HepG2 (cell line): ENCODE data around the gene ADM. TPM values are rescaled to one million over a fixed set of nuclear protein-coding genes. Genes with fewer than 3 reads are reported as not detected.

Experiments used
- ATAC-seq: fragments of 200-7000 bp; cut with Tn5 transposase; 3 replicates; pipeline ENCODE4 v1.9.1; 2020; ENCODE audit warnings: mild to moderate bottlenecking, moderate library complexity
- BruUV-seq: library from RNA; stranded (reverse); fragments of 400-500 nt; replicated peaks from 2 replicates; lab custom pipeline; 2021; lab: Mats Ljungman, UMichigan
- CTCF ChIA-PET: fragments of 300-600 bp; formaldehyde crosslinking; extraction: SDS; loops from one replicate; lab custom pipeline; 2021; ENCODE audit warnings: low total read pairs, inconsistent platforms, low intra/inter-chr PET ratio; lab: Yijun Ruan, JAX
- POLR2A ChIA-PET: fragments of 350-600 bp; sonication (Branson Sonifier 250); formaldehyde crosslinking; loops from one replicate; lab custom pipeline; 2020; ENCODE audit warnings: antibody characterized with exemption, inconsistent platforms; lab: Yijun Ruan, JAX
- DNase-seq: peaks from one replicate; pipeline ENCODE4 v3.0.0-alpha.2; 2015; ENCODE audit warnings: low spot score
- FAIRE-seq: peaks from 3 replicates; lab custom pipeline; 2011; peaks lifted over from hg19 to GRCh38; lab: Jason Lieb, UNC
- H2AFZ ChIP-seq: one replicate; pipeline ENCODE4 v1.6.1; 2011; ENCODE audit warnings: low read length, inconsistent platforms
- H3K27ac ChIP-seq: fragments of 300-600 bp; 3 replicates; pipeline ENCODE4 v1.8.0; 2011; ENCODE audit warnings: mixed run types, mild to moderate bottlenecking, mixed read lengths, low read length, inconsistent platforms; ENCODE audit not compliant: insufficient read depth; ENCODE audit errors: extremely low read length
- H3K27me3 ChIP-seq, 2 experiments: fragments of 200-600 bp in 1 of 2; 2 replicates in 1 of 2; 3 replicates in 1 of 2; pipeline versions ENCODE4 v1.6.0 to v1.8.0; 2011; ENCODE audit warnings: low read length in 2 of 2, mild to moderate bottlenecking in 2 of 2, moderate library complexity in 2 of 2, inconsistent platforms in 1 of 2; ENCODE audit not compliant: insufficient read depth in 2 of 2, control insufficient read depth in 1 of 2
- H3K36me3 ChIP-seq, 2 experiments: fragments of 200-600 bp in 1 of 2; replicated peaks in 1 of 2; 2 replicates in 1 of 2; 3 replicates in 1 of 2; pipeline versions ENCODE4 v1.5.1 to v1.8.0; 2011; ENCODE audit warnings: low read length in 2 of 2, inconsistent platforms in 1 of 2; ENCODE audit not compliant: insufficient read depth in 2 of 2, control insufficient read depth in 1 of 2
- H3K4me1 ChIP-seq: 2 replicates; pipeline ENCODE4 v1.5.1; 2012; ENCODE audit warnings: low read length, inconsistent platforms; ENCODE audit not compliant: insufficient read depth
- H3K4me2 ChIP-seq: 2 replicates; pipeline ENCODE4 v1.6.0; 2011; ENCODE audit warnings: low read depth, low read length, inconsistent platforms
- H3K4me3 ChIP-seq, 3 experiments: fragments of 200-600 bp in 1 of 3; sonication (generic), shearing (Covaris generic) in 1 of 3; replicated peaks in 1 of 3; 2 replicates each; pipeline ENCODE4 v1.5.1; 2011 to 2016; ENCODE audit warnings: low read length in 3 of 3, inconsistent platforms in 2 of 3, low read depth in 2 of 3, mild to moderate bottlenecking in 2 of 3, control low read depth in 1 of 3, mixed read lengths in 1 of 3; ENCODE audit not compliant: insufficient read depth in 1 of 3
- H3K79me2 ChIP-seq: one replicate; pipeline ENCODE4 v1.6.1; 2011; ENCODE audit warnings: low read length, inconsistent platforms; ENCODE audit not compliant: insufficient read depth
- H3K9ac ChIP-seq: 2 replicates; pipeline ENCODE4 v1.6.0; 2011; ENCODE audit warnings: mild to moderate bottlenecking, low read depth, low read length, inconsistent platforms; ENCODE audit not compliant: insufficient read depth
- H3K9me3 ChIP-seq: 2 replicates; pipeline ENCODE4 v1.5.1; 2012; ENCODE audit warnings: mild to moderate bottlenecking, low read length
- H4K20me1 ChIP-seq: 2 replicates; pipeline ENCODE4 v1.6.0; 2011; ENCODE audit warnings: inconsistent platforms, mild to moderate bottlenecking, low read length, moderate library complexity; ENCODE audit not compliant: insufficient read depth
- ARNTL ChIP-seq: sonication (generic); formaldehyde crosslinking; IDR thresholded peaks from 2 replicates; pipeline ENCODE4 v1.4.0; 2020; ENCODE audit warnings: mild to moderate bottlenecking, missing genetic modification reagents
- POLR2AphosphoS2 ChIP-seq: IDR thresholded peaks from 2 replicates; pipeline ENCODE4 v1.6.1; 2011; ENCODE audit warnings: low read depth, low read length, improper control_type of control experiment
- ZBTB7B ChIP-seq: sonication (generic); formaldehyde crosslinking; IDR thresholded peaks from 2 replicates; pipeline ENCODE4 v1.4.0; 2020; ENCODE audit warnings: missing genetic modification reagents
- ZFP36L1 ChIP-seq: sonication (generic); formaldehyde crosslinking; IDR thresholded peaks from 2 replicates; pipeline ENCODE4 v1.8.0; 2022; ENCODE audit warnings: mild to moderate bottlenecking, missing genetic modification reagents, moderate library complexity
- WGBS: methylation state at CpG from one replicate; pipeline ENCODE4 v1.1.6; 2017; ENCODE audit warnings: low lambda C conversion rate; 5-methylcytosine and 5-hydroxymethylcytosine counted together
- in situ Hi-C: cut with HindIII; loops from 2 replicates; pipeline ENCODE4 v1.10.0; 2017; ENCODE audit warnings: low pct_unique_long_range_greater_than_20kb; ENCODE audit not compliant: extremely low pct_ligation_motif_present
- intact Hi-C: fragments of 100-400 bp; cut with micrococcal nuclease; formaldehyde crosslinking; loops from one replicate; pipeline ENCODE4 v1.10.0; 2022; ENCODE audit not compliant: unreplicated experiment
- polyA plus RNA-seq, 8 experiments: library from polyadenylated mRNA; depleted of rRNA in 3 of 8; stranded (reverse) in 7 of 8; unstranded in 1 of 8; fragments of >200 nt; fragmentation: Illumina TruSeq in 4 of 8; extraction: Trizol in 4 of 8; gene quantifications; 2 replicates each; pipeline versions ENCODE4 v1.2.1 to v1.2.3, GENCODE V29; 2011 to 2016; ENCODE audit warnings: low read depth in 4 of 8, missing spikeins in 1 of 8, mixed read lengths in 1 of 8; ENCODE audit not compliant: insufficient read depth in 1 of 8
- total RNA-seq, 5 experiments: library from RNA; depleted of rRNA; stranded (reverse); fragments of >200 nt; fragmentation: Illumina TruSeq; extraction: Trizol; gene quantifications; 2 replicates each; pipeline ENCODE4 v1.2.3, GENCODE V29; 2016; ENCODE audit warnings: low read depth in 1 of 5
- TF ChIP-seq, protein P1 (sequence below), 2 experiments: fragments of 450-650 bp in 1 of 2; sonication (generic) in 1 of 2; formaldehyde crosslinking in 1 of 2; IDR thresholded peaks; 2 replicates each; pipeline versions ENCODE4 v1.6.1 to v1.8.0; 2016 to 2022; ENCODE audit warnings: antibody characterized with exemption in 1 of 2, mild to moderate bottlenecking in 1 of 2, missing genetic modification reagents in 1 of 2

Gene ADM
- total and polyA plus RNA-seq, 2 of the 13 experiments (the other 11 are each of a cell fraction or from before 2014, with no cell fraction given), result 10.7 to 26.1 TPM

DNA sequence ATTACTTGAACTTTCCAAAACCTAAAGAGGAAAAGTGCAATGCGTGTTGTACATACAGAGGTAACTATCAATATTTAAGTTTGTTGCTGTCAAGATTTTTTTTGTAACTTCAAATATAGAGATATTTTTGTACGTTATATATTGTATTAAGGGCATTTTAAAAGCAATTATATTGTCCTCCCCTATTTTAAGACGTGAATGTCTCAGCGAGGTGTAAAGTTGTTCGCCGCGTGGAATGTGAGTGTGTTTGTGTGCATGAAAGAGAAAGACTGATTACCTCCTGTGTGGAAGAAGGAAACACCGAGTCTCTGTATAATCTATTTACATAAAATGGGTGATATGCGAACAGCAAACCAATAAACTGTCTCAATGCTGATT, 2.1 kb downstream of the ADM start:
- Histone ChIP-seq H3K27ac (peak overlapping the region; percentile 69), H3K4me2 (peak overlapping the region; percentile 98), H3K79me2 (peaks cover 30% of the 10 kb centered on the region), H3K36me3 (no peaks in the 10 kb centered on the region), H3K4me1 (peaks cover 49% of the 10 kb centered on the region), H3K9me3 (no peaks in the 10 kb centered on the region), H3K9ac (peak overlapping the region; percentile 81), H2AFZ (no peak overlapping the region), H4K20me1 (no peaks in the 10 kb centered on the region; the same call in 1 of the 2 replicates), H3K27me3 (no peaks in the 10 kb centered on the region; a peak in 1 of 5 replicates), H3K4me3 (peak overlapping the region; percentile 79 to 88 (median 82))
- DNase-seq, result no peak
- ChIA-PET CTCF (interaction anchor here (0.8 to 3.0 kb wide), 3 partner anchors 16 to 549 kb away, joined by 3 to 28 read pairs (median 16); no protein-coding TSS in a partner anchor), POLR2A (interaction anchor here (1.4 to 3.0 kb wide), 3 partner anchors 19 to 548 kb away, joined by 3 to 17 read pairs (median 10); no protein-coding TSS in a partner anchor)
- no TSS peak for BruUV-seq
- ATAC-seq, result no peak
- in situ Hi-C loops (loop anchor here (5.0 to 10.0 kb wide), 3 partner anchors 60 to 332 kb away; no protein-coding TSS in a partner anchor), intact Hi-C loops (loop anchor here (5.0 kb wide), 4 partner anchors 335 to 845 kb away; partner anchors contain the start of gene ZNF143)
- no peak for FAIRE-seq
- WGBS, result 63% methylated on average over 9 of the region's 9 CpGs
- TF ChIP-seq POLR2AphosphoS2 (0 out of 2 replicates have a peak, but pooled peaks have one; percentile 28), ARNTL (no peak)
- TF ChIP-seq, all 625 proteins: peak for 1

- Histone ChIP-seq H2AFZ (no peak overlapping the region), H3K27ac (peak overlapping the region; percentile 69), H3K36me3 (no peaks in the 10 kb centered on the region), H3K4me1 (peaks cover 45% of the 10 kb centered on the region), H3K9ac (peak overlapping the region; percentile 81), H3K9me3 (no peaks in the 10 kb centered on the region), H3K4me2 (peak overlapping the region; percentile 98), H4K20me1 (no peaks in the 10 kb centered on the region; the same call in 1 of the 2 replicates), H3K79me2 (peaks cover 25% of the 10 kb centered on the region), H3K4me3 (peak overlapping the region; percentile 79 to 88 (median 82)), H3K27me3 (no peaks in the 10 kb centered on the region; a peak in 1 of 5 replicates)
- FAIRE-seq (no peak), DNase-seq (peak; percentile 71), ATAC-seq (peak; percentile 62)
- no TSS peak for BruUV-seq
- ChIA-PET POLR2A (interaction anchor here (0.6 to 3.0 kb wide), 8 partner anchors 10 to 549 kb away, joined by 3 to 17 read pairs (median 3); no protein-coding TSS in a partner anchor), CTCF (interaction anchor here (0.8 to 3.0 kb wide), 4 partner anchors 15 to 549 kb away, joined by 3 to 28 read pairs (median 14); no protein-coding TSS in a partner anchor)
- intact Hi-C loops (loop anchor here (1.0 to 5.0 kb wide), 6 partner anchors 15 to 845 kb away; partner anchors contain the start of gene ZNF143), in situ Hi-C loops (loop anchor here (5.0 to 10.0 kb wide), 3 partner anchors 60 to 333 kb away; no protein-coding TSS in a partner anchor)
- WGBS, result 21% methylated on average over 54 of the region's 62 CpGs
- TF ChIP-seq ZBTB7B (CRISPR knock-in tag) (peak; percentile 37; the same call in 1 of the 2 replicates), ZFP36L1 (CRISPR knock-in tag) (peak; percentile 73; the same call in 1 of the 2 replicates)
- TF ChIP-seq, protein P1, sequence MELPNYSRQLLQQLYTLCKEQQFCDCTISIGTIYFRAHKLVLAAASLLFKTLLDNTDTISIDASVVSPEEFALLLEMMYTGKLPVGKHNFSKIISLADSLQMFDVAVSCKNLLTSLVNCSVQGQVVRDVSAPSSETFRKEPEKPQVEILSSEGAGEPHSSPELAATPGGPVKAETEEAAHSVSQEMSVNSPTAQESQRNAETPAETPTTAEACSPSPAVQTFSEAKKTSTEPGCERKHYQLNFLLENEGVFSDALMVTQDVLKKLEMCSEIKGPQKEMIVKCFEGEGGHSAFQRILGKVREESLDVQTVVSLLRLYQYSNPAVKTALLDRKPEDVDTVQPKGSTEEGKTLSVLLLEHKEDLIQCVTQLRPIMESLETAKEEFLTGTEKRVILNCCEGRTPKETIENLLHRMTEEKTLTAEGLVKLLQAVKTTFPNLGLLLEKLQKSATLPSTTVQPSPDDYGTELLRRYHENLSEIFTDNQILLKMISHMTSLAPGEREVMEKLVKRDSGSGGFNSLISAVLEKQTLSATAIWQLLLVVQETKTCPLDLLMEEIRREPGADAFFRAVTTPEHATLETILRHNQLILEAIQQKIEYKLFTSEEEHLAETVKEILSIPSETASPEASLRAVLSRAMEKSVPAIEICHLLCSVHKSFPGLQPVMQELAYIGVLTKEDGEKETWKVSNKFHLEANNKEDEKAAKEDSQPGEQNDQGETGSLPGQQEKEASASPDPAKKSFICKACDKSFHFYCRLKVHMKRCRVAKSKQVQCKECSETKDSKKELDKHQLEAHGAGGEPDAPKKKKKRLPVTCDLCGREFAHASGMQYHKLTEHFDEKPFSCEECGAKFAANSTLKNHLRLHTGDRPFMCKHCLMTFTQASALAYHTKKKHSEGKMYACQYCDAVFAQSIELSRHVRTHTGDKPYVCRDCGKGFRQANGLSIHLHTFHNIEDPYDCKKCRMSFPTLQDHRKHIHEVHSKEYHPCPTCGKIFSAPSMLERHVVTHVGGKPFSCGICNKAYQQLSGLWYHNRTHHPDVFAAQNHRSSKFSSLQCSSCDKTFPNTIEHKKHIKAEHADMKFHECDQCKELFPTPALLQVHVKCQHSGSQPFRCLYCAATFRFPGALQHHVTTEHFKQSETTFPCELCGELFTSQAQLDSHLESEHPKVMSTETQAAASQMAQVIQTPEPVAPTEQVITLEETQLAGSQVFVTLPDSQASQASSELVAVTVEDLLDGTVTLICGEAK (IDR thresholded peaks at IDR 0.05), result no peak
- TF ChIP-seq, protein P1 (CRISPR knock-in tag; IDR thresholded peaks at IDR 0.05), result no peak
These were observed 2.7 kb downstream of the ADM start for GRCh38 chr11:10307400-10308200.
